ENCODE results near the gene CPSF6.
"Not testable (repeated sequence)": the region's sequence is repeated elsewhere in the genome, so short reads cannot be mapped to it uniquely, and the experiment has no call there.

CPSF6 gene

GRCh38 chr12:69258655-69259054 is 19.3 kb downstream of the CPSF6 start:
- DNase-seq (ENCODE audit: low read depth in 2 of 2, low spot score in 1 of 2): no peak

- DNase-seq (ENCODE audit: low read depth in 2 of 2, low spot score in 1 of 2): no peak
These were observed 23.1 kb downstream of the CPSF6 start for GRCh38 chr12:69262264-69262974.

- no peak for DNase-seq (ENCODE audit: low read depth in 2 of 2, low spot score in 1 of 2)
These were observed 25.8 kb downstream of the CPSF6 start for GRCh38 chr12:69265205-69265604.

- not testable (repeated sequence) for DNase-seq (ENCODE audit: low read depth in 2 of 2, low spot score in 1 of 2)
These were observed 26.3 kb downstream of the CPSF6 start for GRCh38 chr12:69265633-69266032.

GRCh38 chr12:69266036-69266635 is 26.8 kb downstream of the CPSF6 start:
- DNase-seq (ENCODE audit: low read depth in 2 of 2, low spot score in 1 of 2): no peak

GRCh38 chr12:69269736-69270135 is 30.4 kb downstream of the CPSF6 start:
- DNase-seq (ENCODE audit: low read depth in 2 of 2, low spot score in 1 of 2): no peak

- DNase-seq (ENCODE audit: low read depth in 2 of 2, low spot score in 1 of 2): no peak
These were observed 33.1 kb downstream of the CPSF6 start for GRCh38 chr12:69272511-69272910.

GRCh38 chr12:69274861-69275260 is 35.5 kb downstream of the CPSF6 start:
- no peak for DNase-seq (ENCODE audit: low read depth in 2 of 2, low spot score in 1 of 2)

- DNase-seq (ENCODE audit: low read depth in 2 of 2, low spot score in 1 of 2): no peak
These were observed 36.1 kb downstream of the CPSF6 start for GRCh38 chr12:69275471-69275891.

- no peak for DNase-seq (ENCODE audit: low read depth in 2 of 2, low spot score in 1 of 2)
These were observed 39.7 kb downstream of the CPSF6 start for GRCh38 chr12:69278814-69279782.

GRCh38 chr12:69284131-69284530 is 44.8 kb downstream of the CPSF6 start:
- DNase-seq (ENCODE audit: low read depth in 2 of 2, low spot score in 1 of 2): no peak

GRCh38 chr12:69287556-69287955 is 48.2 kb downstream of the CPSF6 start:
- DNase-seq (ENCODE audit: low read depth in 2 of 2, low spot score in 1 of 2): no peak

- DNase-seq (ENCODE audit: low read depth in 2 of 2, low spot score in 1 of 2): peak; percentile 49 to 55
These were observed 51.3 kb downstream of the CPSF6 start for GRCh38 chr12:69290545-69291277.

- no peak for DNase-seq (ENCODE audit: low read depth in 2 of 2, low spot score in 1 of 2)
These were observed 51.9 kb downstream of the CPSF6 start for GRCh38 chr12:69291278-69291593.

GRCh38 chr12:69298133-69298532 is 58.8 kb downstream of the CPSF6 start:
- DNase-seq (ENCODE audit: low read depth in 2 of 2, low spot score in 1 of 2): no peak

- DNase-seq (ENCODE audit: low read depth in 2 of 2, low spot score in 1 of 2): no peak
These were observed 59.6 kb downstream of the CPSF6 start for GRCh38 chr12:69298947-69299346.

GRCh38 chr12:69304284-69304683 is 64.9 kb downstream of the CPSF6 start:
- no peak for DNase-seq (ENCODE audit: low read depth in 2 of 2, low spot score in 1 of 2)

GRCh38 chr12:69309461-69309860 is 70.1 kb downstream of the CPSF6 start:
- no peak for DNase-seq (ENCODE audit: low read depth in 2 of 2, low spot score in 1 of 2)

GRCh38 chr12:69313209-69313608 is 73.8 kb downstream of the CPSF6 start:
- no peak for DNase-seq (ENCODE audit: low read depth in 2 of 2, low spot score in 1 of 2)

- DNase-seq (ENCODE audit: low read depth in 2 of 2, low spot score in 1 of 2): not testable (repeated sequence)
These were observed 77.4 kb downstream of the CPSF6 start for GRCh38 chr12:69316784-69317183.

GRCh38 chr12:69317233-69317632 is 77.9 kb downstream of the CPSF6 start:
- DNase-seq (ENCODE audit: low read depth in 2 of 2, low spot score in 1 of 2): not testable (repeated sequence)
